ENCODE results near the gene UBAC1. TPM values are rescaled to one million over a fixed set of nuclear protein-coding genes. Genes with fewer than 3 reads are reported as not detected.
"Not testable (repeated sequence)": the region's sequence is repeated elsewhere in the genome, so short reads cannot be mapped to it uniquely, and the experiment has no call there.

Gene UBAC1
- total RNA-seq, 2 donors from 2014 or later: 47.9 to 48.4 TPM

DNA sequence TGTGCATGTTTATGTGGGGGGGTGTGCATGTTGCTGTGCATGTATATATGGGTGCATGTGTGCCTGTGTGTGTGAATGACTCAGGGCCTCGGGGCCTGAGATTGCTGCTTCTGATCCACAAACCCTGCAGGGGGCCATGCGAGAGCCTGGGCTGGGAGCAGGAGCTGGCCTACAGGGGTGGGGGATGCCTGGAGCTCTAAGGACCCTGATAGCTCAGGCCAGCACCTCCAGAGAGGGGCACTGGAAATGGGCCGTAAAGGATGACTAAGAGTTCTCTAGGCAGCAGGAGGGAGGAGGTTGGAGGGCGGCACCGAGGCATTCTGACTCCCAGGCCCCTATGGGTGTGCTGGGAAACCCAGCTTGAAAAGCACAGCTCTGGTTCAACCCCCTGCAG lies 6.9 kb upstream of the UBAC1 start:
- WGBS, 2 experiments (ENCODE audit: insufficient coverage in 1 of 2, insufficient read length in 1 of 2): 49 to 66% methylated on average over 3 to 5 of the region's 5 CpGs
- Histone ChIP-seq H3K36me3 (ENCODE audit: control insufficient read depth, insufficient read depth, low read length) (no peaks in the 10 kb centered on the region), H3K27ac (ENCODE audit: low read depth, low read length) (no peak overlapping the region), H3K9me3 (ENCODE audit: control insufficient read depth, low read length) (no peaks in the 10 kb centered on the region), H3K27me3 (ENCODE audit: control insufficient read depth, insufficient read depth, low read length, poor library complexity, severe bottlenecking) (peaks cover 5% of the 10 kb centered on the region), H3K9ac (ENCODE audit: extremely low read depth, low read length, poor library complexity, severe bottlenecking) (no peak overlapping the region), H3K4me1 (ENCODE audit: control insufficient read depth, insufficient read depth, low read length) (no peaks in the 10 kb centered on the region), H3K4me3 (ENCODE audit: low read length) (no peak overlapping the region)
- H3K4me3 Mint-ChIP-seq: no peak overlapping the region
- H3K9me3 Mint-ChIP-seq: no peaks in the 10 kb centered on the region
- no peaks in the 10 kb centered on the region for H3K27me3 Mint-ChIP-seq (ENCODE audit: insufficient read depth)
- peaks cover 8% of the 10 kb centered on the region for H3K4me1 Mint-ChIP-seq
- no peaks in the 10 kb centered on the region for H3K36me3 Mint-ChIP-seq (ENCODE audit: low read depth)
- peak; percentile 69 for DNase-seq
- H3K27ac Mint-ChIP-seq: no peak overlapping the region
- TF ChIP-seq, protein P1, sequence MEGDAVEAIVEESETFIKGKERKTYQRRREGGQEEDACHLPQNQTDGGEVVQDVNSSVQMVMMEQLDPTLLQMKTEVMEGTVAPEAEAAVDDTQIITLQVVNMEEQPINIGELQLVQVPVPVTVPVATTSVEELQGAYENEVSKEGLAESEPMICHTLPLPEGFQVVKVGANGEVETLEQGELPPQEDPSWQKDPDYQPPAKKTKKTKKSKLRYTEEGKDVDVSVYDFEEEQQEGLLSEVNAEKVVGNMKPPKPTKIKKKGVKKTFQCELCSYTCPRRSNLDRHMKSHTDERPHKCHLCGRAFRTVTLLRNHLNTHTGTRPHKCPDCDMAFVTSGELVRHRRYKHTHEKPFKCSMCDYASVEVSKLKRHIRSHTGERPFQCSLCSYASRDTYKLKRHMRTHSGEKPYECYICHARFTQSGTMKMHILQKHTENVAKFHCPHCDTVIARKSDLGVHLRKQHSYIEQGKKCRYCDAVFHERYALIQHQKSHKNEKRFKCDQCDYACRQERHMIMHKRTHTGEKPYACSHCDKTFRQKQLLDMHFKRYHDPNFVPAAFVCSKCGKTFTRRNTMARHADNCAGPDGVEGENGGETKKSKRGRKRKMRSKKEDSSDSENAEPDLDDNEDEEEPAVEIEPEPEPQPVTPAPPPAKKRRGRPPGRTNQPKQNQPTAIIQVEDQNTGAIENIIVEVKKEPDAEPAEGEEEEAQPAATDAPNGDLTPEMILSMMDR (conservative IDR thresholded peaks at IDR 0.05): no peak

DNA sequence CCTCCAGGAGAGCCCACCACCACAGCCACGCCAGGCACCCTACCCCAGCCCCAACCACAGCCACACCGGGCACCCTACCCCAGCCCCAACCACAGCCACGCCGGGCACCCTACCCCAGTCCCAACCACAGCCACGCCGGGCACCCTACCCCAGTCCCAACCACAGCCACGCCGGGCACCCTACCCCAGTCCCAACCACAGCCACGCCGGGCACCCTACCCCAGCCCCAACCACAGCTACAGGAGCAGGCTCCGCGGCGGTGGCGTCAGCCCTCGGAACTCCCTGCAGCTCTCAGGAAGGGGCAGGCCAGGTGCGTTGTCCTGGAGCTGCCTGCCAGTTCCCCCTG lies 5.7 kb upstream of the UBAC1 start:
- H3K9me3 Mint-ChIP-seq; H3K27ac ChIP-seq (ENCODE audit: low read depth, low read length); H3K4me3 ChIP-seq (ENCODE audit: low read length); H3K9me3 ChIP-seq (ENCODE audit: control insufficient read depth, low read length); H3K4me1 Mint-ChIP-seq; H3K36me3 ChIP-seq (ENCODE audit: control insufficient read depth, insufficient read depth, low read length); DNase-seq; H3K9ac ChIP-seq (ENCODE audit: extremely low read depth, low read length, poor library complexity, severe bottlenecking); H3K36me3 Mint-ChIP-seq (ENCODE audit: low read depth); H3K27ac Mint-ChIP-seq; H3K27me3 Mint-ChIP-seq (ENCODE audit: insufficient read depth); H3K4me1 ChIP-seq (ENCODE audit: control insufficient read depth, insufficient read depth, low read length); H3K4me3 Mint-ChIP-seq; H3K27me3 ChIP-seq (ENCODE audit: control insufficient read depth, insufficient read depth, low read length, poor library complexity, severe bottlenecking): not testable (repeated sequence)
- 87% methylated on average over 16 of the region's 16 CpGs; no CpG with 5 or more reads in 1 of the 2 experiments for WGBS, 2 experiments (ENCODE audit: insufficient coverage in 1 of 2, insufficient read length in 1 of 2)

DNA sequence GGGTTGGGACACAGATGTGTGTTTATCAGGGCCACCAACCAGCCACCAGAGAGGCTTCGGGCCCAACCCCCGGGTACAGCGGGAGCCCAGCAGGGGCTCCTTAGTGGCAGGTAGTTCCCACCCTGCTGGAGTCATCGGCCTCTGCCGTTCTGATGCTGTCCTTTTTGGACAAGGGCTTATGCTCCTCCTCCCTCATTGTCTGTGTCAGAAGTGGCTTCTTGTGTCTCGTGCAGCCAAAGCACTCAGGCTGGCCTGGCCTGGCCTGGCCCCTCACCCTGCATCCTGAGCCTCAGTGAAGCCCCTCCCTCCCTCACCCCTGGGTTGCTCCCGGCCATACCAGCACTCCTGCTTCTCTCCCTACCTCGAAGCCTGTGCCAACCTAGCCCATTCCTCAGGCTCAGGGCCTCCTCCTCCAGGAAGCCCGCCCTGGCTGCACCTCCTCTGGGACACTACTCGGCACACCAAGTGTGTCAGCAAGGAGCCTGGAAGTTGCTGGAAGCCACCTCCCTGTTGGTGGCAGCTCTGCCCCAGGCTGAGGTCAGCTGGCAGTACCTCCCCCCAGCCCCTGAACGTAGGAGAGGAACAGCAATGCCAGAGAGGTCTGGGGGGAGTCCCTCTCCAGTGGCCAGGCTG lies 4.1 kb upstream of the UBAC1 start:
- Mint-ChIP-seq H3K36me3 (ENCODE audit: low read depth) (no peaks in the 10 kb centered on the region), H3K27ac (peak overlapping the region; percentile 66), H3K27me3 (ENCODE audit: insufficient read depth) (peaks cover 3% of the 10 kb centered on the region), H3K4me3 (no peak overlapping the region), H3K4me1 (peaks cover 9% of the 10 kb centered on the region), H3K9me3 (no peaks in the 10 kb centered on the region)
- Histone ChIP-seq H3K36me3 (ENCODE audit: control insufficient read depth, insufficient read depth, low read length) (no peaks in the 10 kb centered on the region), H3K4me3 (ENCODE audit: low read length) (no peak overlapping the region), H3K27ac (ENCODE audit: low read depth, low read length) (no peak overlapping the region), H3K4me1 (ENCODE audit: control insufficient read depth, insufficient read depth, low read length) (no peaks in the 10 kb centered on the region), H3K9me3 (ENCODE audit: control insufficient read depth, low read length) (no peaks in the 10 kb centered on the region), H3K9ac (ENCODE audit: extremely low read depth, low read length, poor library complexity, severe bottlenecking) (no peak overlapping the region), H3K27me3 (ENCODE audit: control insufficient read depth, insufficient read depth, low read length, poor library complexity, severe bottlenecking) (peaks cover 4% of the 10 kb centered on the region)
- peak; percentile 53 for DNase-seq
- WGBS, 2 experiments (ENCODE audit: insufficient coverage in 1 of 2, insufficient read length in 1 of 2): 57 to 68% methylated on average over 5 to 11 of the region's 11 CpGs
- TF ChIP-seq, protein P1 (conservative IDR thresholded peaks at IDR 0.05): no peak

DNA sequence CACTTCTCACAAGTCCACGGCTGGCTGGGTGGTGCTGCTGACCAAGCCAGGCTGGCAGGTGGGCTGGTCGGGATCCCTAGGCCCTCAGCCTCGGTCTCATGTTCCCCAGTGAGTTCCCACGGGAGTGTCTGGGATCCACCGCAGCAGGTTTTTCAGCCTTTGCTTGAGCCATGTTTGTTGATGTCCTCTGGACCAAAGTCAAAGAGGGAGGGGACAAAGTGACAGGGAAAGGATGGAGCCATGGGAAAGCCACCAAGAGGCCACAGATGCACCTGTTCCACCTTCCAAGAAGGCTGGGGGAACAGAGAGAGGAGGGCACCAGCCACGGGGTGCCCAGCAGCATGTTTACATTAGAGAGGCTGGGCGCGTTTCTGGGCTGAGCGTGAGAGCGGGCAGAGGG lies 2.8 kb upstream of the UBAC1 start:
- 81 to 85% methylated on average over 4 to 10 of the region's 10 CpGs for WGBS, 2 experiments (ENCODE audit: insufficient coverage in 1 of 2, insufficient read length in 1 of 2)
- peaks cover 3% of the 10 kb centered on the region for H3K27me3 Mint-ChIP-seq (ENCODE audit: insufficient read depth)
- no peaks in the 10 kb centered on the region for H3K36me3 Mint-ChIP-seq (ENCODE audit: low read depth)

More for the DNA sequence above, 2.8 kb upstream of the UBAC1 start:
- Histone ChIP-seq H3K27ac (ENCODE audit: low read depth, low read length) (no peak overlapping the region), H3K9me3 (ENCODE audit: control insufficient read depth, low read length) (no peaks in the 10 kb centered on the region), H3K4me3 (ENCODE audit: low read length) (no peak overlapping the region), H3K27me3 (ENCODE audit: control insufficient read depth, insufficient read depth, low read length, poor library complexity, severe bottlenecking) (peaks cover 4% of the 10 kb centered on the region), H3K9ac (ENCODE audit: extremely low read depth, low read length, poor library complexity, severe bottlenecking) (no peak overlapping the region), H3K36me3 (ENCODE audit: control insufficient read depth, insufficient read depth, low read length) (no peaks in the 10 kb centered on the region), H3K4me1 (ENCODE audit: control insufficient read depth, insufficient read depth, low read length) (peaks cover 5% of the 10 kb centered on the region)
- Mint-ChIP-seq H3K27ac (no peak overlapping the region), H3K9me3 (no peaks in the 10 kb centered on the region), H3K4me3 (no peak overlapping the region), H3K4me1 (peaks cover 17% of the 10 kb centered on the region)
- TF ChIP-seq, protein P1 (conservative IDR thresholded peaks at IDR 0.05): no peak
- no peak for DNase-seq

Data from endodermal cell (in vitro differentiated cells).